ENCODE data around the gene SHE. TPM values are rescaled to one million over a fixed set of nuclear protein-coding genes. Genes with fewer than 3 reads are reported as not detected.

SHE gene
- polyA plus RNA-seq, 1 donor from 2014 or later = 0.04 TPM

DNA sequence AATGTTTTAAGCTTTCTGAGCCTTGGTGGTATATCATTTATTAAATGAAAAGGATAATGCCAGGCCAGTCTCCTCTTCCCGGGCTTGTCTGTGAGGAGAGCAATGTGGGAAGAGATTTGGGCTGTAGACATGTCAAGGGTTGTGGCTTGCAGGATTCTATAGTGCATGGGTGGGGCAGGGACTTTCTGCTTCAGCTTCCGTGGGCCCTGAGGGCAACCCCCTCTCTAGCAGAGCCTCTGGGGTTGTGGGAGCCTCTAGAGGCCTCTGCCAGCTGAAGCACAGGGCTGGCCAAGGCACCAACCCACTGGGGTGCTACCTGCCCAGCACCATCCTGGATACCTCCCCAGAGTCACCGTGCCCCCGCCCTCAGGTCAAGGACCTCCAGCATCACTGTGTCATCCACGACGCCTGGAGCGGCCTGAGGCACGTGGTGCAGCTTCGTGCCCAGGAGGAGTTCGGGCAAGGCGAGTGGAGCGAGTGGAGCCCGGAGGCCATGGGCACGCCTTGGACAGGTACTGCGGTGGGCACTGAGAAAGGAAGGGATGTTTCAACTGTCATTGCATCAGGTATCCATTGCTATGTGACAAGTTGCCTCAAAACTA, 66.5 kb downstream of the SHE start:
- Histone ChIP-seq H3K9me3 (ENCODE audit: low read length) (no peaks in the 10 kb centered on the region), H3K79me2 (replicated peaks; ENCODE audit: insufficient read depth, low read length) (no peaks in the 10 kb centered on the region), H3K4me3 (ENCODE audit: low read length) (no peak overlapping the region), H3K36me3 (ENCODE audit: insufficient read depth, low read length) (no peaks in the 10 kb centered on the region), H3F3A (ENCODE audit: insufficient read depth, low read length, poor library complexity, severe bottlenecking) (no peaks in the 10 kb centered on the region), H3K9me2 (ENCODE audit: insufficient read depth, low read length) (no peaks in the 10 kb centered on the region), H3K9ac (ENCODE audit: low read length) (no peak overlapping the region), H2AFZ (ENCODE audit: low read depth, low read length) (no peak overlapping the region), H4K20me1 (ENCODE audit: insufficient read depth) (no peaks in the 10 kb centered on the region), H3K27me3 (ENCODE audit: insufficient read depth, low read depth, low read length) (no peaks in the 10 kb centered on the region), H3K4me2 (ENCODE audit: low read length) (no peak overlapping the region), H3K27ac (ENCODE audit: low read length) (no peak overlapping the region)
- TF ChIP-seq, protein P1, sequence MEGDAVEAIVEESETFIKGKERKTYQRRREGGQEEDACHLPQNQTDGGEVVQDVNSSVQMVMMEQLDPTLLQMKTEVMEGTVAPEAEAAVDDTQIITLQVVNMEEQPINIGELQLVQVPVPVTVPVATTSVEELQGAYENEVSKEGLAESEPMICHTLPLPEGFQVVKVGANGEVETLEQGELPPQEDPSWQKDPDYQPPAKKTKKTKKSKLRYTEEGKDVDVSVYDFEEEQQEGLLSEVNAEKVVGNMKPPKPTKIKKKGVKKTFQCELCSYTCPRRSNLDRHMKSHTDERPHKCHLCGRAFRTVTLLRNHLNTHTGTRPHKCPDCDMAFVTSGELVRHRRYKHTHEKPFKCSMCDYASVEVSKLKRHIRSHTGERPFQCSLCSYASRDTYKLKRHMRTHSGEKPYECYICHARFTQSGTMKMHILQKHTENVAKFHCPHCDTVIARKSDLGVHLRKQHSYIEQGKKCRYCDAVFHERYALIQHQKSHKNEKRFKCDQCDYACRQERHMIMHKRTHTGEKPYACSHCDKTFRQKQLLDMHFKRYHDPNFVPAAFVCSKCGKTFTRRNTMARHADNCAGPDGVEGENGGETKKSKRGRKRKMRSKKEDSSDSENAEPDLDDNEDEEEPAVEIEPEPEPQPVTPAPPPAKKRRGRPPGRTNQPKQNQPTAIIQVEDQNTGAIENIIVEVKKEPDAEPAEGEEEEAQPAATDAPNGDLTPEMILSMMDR (IDR thresholded peaks at IDR 0.05; ENCODE audit: poor library complexity, severe bottlenecking) = no peak
- TF ChIP-seq SMC3 (conservative IDR thresholded peaks at IDR 0.05; ENCODE audit: poor library complexity) (no peak), MXI1 (conservative IDR thresholded peaks at IDR 0.05; ENCODE audit: poor library complexity, severe bottlenecking) (no peak), TAF1 (IDR thresholded peaks at IDR 0.05; ENCODE audit: low read depth) (no peak), EP300 (conservative IDR thresholded peaks at IDR 0.05; ENCODE audit: poor library complexity, severe bottlenecking) (no peak), POLR2AphosphoS5 (IDR thresholded peaks at IDR 0.05) (no peak), EZH2 (IDR thresholded peaks at IDR 0.05; ENCODE audit: borderline replicate concordance, insufficient read depth, low read length, poor library complexity, severe bottlenecking) (no peak), RAD21 (conservative IDR thresholded peaks at IDR 0.05) (no peak)
- TF ChIP-seq, protein P2, sequence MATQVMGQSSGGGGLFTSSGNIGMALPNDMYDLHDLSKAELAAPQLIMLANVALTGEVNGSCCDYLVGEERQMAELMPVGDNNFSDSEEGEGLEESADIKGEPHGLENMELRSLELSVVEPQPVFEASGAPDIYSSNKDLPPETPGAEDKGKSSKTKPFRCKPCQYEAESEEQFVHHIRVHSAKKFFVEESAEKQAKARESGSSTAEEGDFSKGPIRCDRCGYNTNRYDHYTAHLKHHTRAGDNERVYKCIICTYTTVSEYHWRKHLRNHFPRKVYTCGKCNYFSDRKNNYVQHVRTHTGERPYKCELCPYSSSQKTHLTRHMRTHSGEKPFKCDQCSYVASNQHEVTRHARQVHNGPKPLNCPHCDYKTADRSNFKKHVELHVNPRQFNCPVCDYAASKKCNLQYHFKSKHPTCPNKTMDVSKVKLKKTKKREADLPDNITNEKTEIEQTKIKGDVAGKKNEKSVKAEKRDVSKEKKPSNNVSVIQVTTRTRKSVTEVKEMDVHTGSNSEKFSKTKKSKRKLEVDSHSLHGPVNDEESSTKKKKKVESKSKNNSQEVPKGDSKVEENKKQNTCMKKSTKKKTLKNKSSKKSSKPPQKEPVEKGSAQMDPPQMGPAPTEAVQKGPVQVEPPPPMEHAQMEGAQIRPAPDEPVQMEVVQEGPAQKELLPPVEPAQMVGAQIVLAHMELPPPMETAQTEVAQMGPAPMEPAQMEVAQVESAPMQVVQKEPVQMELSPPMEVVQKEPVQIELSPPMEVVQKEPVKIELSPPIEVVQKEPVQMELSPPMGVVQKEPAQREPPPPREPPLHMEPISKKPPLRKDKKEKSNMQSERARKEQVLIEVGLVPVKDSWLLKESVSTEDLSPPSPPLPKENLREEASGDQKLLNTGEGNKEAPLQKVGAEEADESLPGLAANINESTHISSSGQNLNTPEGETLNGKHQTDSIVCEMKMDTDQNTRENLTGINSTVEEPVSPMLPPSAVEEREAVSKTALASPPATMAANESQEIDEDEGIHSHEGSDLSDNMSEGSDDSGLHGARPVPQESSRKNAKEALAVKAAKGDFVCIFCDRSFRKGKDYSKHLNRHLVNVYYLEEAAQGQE (IDR thresholded peaks at IDR 0.05; ENCODE audit: borderline replicate concordance) = no peak

DNA sequence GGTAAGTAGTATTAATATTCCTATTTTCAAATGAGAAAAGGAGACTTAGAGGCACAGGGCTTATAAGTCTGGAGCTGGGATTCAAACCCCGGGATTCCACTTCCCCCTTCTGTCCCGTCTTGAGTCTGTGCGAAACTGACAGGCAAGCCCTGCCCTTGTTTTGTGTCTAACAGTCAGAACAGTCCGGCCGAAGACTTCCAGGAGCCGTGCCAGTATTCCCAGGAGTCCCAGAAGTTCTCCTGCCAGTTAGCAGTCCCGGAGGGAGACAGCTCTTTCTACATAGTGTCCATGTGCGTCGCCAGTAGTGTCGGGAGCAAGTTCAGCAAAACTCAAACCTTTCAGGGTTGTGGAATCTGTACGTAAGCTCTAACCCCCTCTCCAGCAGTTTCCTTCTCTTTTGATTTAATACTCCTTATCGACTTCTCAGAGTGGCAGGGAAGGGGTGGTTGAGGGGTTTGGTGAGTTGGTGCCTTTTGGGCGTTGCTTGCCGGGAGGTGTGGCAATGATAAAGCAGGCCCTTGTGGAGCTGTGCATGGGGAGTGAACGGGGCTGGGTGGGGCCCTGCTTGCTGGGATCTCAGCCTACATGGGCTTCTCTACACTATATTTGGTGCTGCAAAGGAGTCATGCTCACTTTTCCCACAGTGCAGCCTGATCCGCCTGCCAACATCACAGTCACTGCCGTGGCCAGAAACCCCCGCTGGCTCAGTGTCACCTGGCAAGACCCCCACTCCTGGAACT, 67.7 kb downstream of the SHE start:
- H3F3A ChIP-seq (ENCODE audit: insufficient read depth, low read length, poor library complexity, severe bottlenecking) = no peaks in the 10 kb centered on the region
- TF ChIP-seq RAD21 (conservative IDR thresholded peaks at IDR 0.05) (no peak), MXI1 (conservative IDR thresholded peaks at IDR 0.05; ENCODE audit: poor library complexity, severe bottlenecking) (no peak), EP300 (conservative IDR thresholded peaks at IDR 0.05; ENCODE audit: poor library complexity, severe bottlenecking) (no peak), POLR2AphosphoS5 (IDR thresholded peaks at IDR 0.05) (no peak), EZH2 (IDR thresholded peaks at IDR 0.05; ENCODE audit: borderline replicate concordance, insufficient read depth, low read length, poor library complexity, severe bottlenecking) (no peak), TAF1 (IDR thresholded peaks at IDR 0.05; ENCODE audit: low read depth) (no peak), SMC3 (conservative IDR thresholded peaks at IDR 0.05; ENCODE audit: poor library complexity) (no peak)
- TF ChIP-seq, protein P1 (IDR thresholded peaks at IDR 0.05; ENCODE audit: poor library complexity, severe bottlenecking) = no peak
- TF ChIP-seq, protein P2 (IDR thresholded peaks at IDR 0.05; ENCODE audit: borderline replicate concordance) = no peak
- no peak overlapping the region for H2AFZ ChIP-seq (ENCODE audit: low read depth, low read length)
- no peaks in the 10 kb centered on the region for H3K27me3 ChIP-seq (ENCODE audit: insufficient read depth, low read depth, low read length)
- H3K9me2 ChIP-seq (ENCODE audit: insufficient read depth, low read length) = no peaks in the 10 kb centered on the region
- H3K36me3 ChIP-seq (ENCODE audit: insufficient read depth, low read length) = no peaks in the 10 kb centered on the region
- no peaks in the 10 kb centered on the region for H4K20me1 ChIP-seq (ENCODE audit: insufficient read depth)
- no peak overlapping the region for H3K4me2 ChIP-seq (ENCODE audit: low read length)
- H3K9ac ChIP-seq (ENCODE audit: low read length) = no peak overlapping the region
- H3K27ac ChIP-seq (ENCODE audit: low read length) = no peak overlapping the region
- H3K79me2 ChIP-seq (replicated peaks; ENCODE audit: insufficient read depth, low read length) = no peaks in the 10 kb centered on the region
- H3K4me3 ChIP-seq (ENCODE audit: low read length) = no peak overlapping the region
- H3K9me3 ChIP-seq (ENCODE audit: low read length) = no peaks in the 10 kb centered on the region
